ENCODE measurements around the gene KRTAP12-2. TPM values are rescaled to one million over a fixed set of nuclear protein-coding genes. Genes with fewer than 3 reads are reported as not detected.
"Not testable (repeated sequence)": the region's sequence is repeated elsewhere in the genome, so short reads cannot be mapped to it uniquely, and the experiment has no call there.

The KRTAP12-2 gene
- polyA plus RNA-seq, 2 donors, result not detected

DNA sequence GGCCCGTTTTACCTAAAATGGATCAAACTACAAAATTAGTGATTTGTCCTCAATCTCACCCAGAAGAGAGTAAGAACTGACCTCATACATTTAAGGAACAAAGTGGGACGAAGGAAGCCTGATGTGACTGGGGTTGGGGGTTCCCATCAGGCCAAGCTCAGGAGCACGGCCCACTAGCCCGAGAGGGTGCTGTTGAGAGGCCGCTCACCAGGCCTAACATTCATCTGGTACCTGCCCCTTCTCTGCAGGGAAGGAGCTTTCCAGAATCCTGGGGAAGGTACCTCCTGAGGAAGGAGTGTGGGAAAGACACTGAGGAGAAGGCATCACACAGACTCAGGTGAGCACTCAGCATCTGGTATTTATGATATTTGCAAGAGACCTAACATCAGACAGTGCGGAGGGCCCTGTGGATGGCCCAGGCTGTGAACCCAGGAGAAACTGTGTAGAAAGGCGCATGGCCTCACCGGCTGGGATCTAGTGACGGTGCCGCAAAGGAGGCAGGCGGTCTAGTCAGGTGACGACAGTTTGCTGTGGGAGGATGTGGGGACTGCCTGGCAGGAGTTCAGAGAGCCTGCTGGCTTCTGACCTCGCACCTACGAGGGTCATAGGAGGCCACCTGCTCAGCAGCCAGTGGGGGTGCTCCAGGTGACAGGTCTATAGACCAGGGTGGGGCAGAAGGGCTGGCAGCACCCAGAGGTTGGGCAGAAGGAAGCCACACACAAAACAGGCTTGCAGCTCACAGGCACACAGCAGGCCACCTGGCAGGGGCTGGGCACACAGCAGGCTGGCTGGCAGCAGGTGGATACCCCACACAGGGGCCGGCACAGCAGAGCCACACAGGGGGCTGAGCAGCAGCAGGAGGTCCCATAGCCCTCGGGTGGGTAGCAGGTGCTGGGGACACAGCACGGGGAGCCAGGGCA, 12.8 kb downstream of the KRTAP12-2 start:
- WGBS, 2 donors, result 71 to 80% methylated on average over 17 of the region's 17 CpGs
- no peaks in the 10 kb centered on the region for H3K9me3 ChIP-seq (ENCODE audit: control insufficient read depth in 2 of 2, insufficient read depth in 1 of 2, low read depth in 1 of 2, low read length in 1 of 2)
- no peaks in the 10 kb centered on the region for H3K36me3 ChIP-seq (ENCODE audit: control insufficient read depth in 2 of 2, insufficient read depth in 2 of 2, low read length in 1 of 2)
- H3K4me3 ChIP-seq (ENCODE audit: low read depth in 1 of 2, low read length in 2 of 2), result no peak overlapping the region
- no peak overlapping the region for H3K27ac ChIP-seq (ENCODE audit: low read depth in 2 of 2, low read length in 1 of 2)
- H3K27me3 ChIP-seq (ENCODE audit: control insufficient read depth in 1 of 2, insufficient read depth in 2 of 2, low read length in 2 of 2), result no peaks in the 10 kb centered on the region
- peaks cover 0 to 6% of the 10 kb centered on the region in 2 donors for H3K4me1 ChIP-seq (ENCODE audit: control insufficient read depth in 2 of 2, insufficient read depth in 2 of 2, low read length in 1 of 2)

DNA sequence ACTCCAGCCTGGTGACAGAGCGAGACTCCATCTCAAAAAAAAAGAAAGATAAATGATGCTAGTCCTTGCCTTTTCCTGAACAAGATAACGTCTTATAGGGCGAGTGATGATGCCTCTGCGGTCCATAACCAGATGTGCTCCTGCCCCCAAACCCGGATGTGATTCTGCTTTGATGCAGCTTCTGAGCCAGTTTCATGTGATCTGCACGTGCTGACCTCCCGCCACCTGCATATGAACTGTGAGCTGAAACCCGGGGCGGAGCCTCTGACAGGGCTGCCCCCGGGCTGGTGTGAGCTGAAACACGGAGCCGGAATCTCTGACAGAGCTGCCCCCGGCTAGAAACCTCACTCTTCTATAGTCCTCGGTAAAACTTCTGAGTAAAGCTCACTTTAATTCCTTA, 13.6 kb downstream of the KRTAP12-2 start:
- Histone ChIP-seq H3K4me1 (ENCODE audit: control insufficient read depth in 2 of 2, insufficient read depth in 2 of 2, low read length in 1 of 2) (peaks cover 0 to 6% of the 10 kb centered on the region in 2 donors), H3K27me3 (ENCODE audit: control insufficient read depth in 1 of 2, insufficient read depth in 2 of 2, low read length in 2 of 2) (no peaks in the 10 kb centered on the region), H3K4me3 (ENCODE audit: low read depth in 1 of 2, low read length in 2 of 2) (no peak overlapping the region), H3K9me3 (ENCODE audit: control insufficient read depth in 2 of 2, insufficient read depth in 1 of 2, low read depth in 1 of 2, low read length in 1 of 2) (no peaks in the 10 kb centered on the region), H3K36me3 (ENCODE audit: control insufficient read depth in 2 of 2, insufficient read depth in 2 of 2, low read length in 1 of 2) (no peaks in the 10 kb centered on the region), H3K27ac (ENCODE audit: low read depth in 2 of 2, low read length in 1 of 2) (no peak overlapping the region)
- WGBS, 2 donors, result 65 to 69% methylated on average over 14 of the region's 14 CpGs

DNA sequence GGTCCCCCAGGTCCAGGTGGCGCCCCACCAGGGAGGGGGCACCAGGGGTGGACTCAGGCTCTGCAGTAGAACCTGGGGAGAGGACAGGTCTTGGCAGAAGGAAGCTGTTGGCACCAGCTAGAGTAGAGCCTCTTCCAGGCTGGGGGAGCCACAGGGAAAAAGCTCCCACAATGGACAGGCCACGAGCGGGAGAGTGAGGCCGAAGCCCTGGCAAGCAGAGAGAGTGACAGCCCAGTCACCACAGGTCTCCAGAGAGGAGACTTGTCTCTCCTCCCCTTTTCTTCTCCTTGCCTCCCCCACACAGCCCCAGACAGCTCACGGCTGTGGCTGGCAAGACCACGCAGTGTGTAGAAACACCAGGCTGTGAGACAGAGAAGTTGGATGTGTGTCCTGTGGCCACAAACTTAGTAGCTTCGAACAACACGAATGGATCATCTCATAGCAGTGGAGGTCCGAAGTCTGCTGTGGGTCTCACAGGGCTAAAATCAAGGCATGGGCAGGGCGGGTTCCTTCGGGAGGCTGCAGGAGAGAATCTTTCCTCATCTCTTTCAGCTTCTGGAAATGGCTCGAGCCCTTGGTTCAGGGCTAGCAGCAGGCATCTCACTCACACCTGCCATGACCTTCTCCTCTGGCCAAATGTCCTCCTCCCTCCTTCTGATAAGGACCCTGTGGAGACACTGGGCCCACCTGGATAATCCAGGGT, 15.6 kb downstream of the KRTAP12-2 start:
- no peaks in the 10 kb centered on the region for H3K27me3 ChIP-seq (ENCODE audit: control insufficient read depth in 1 of 2, insufficient read depth in 2 of 2, low read length in 2 of 2)
- no peaks in the 10 kb centered on the region for H3K4me1 ChIP-seq (ENCODE audit: control insufficient read depth in 2 of 2, insufficient read depth in 2 of 2, low read length in 1 of 2)
- WGBS, 2 donors, result 83 to 92% methylated on average over 12 of the region's 12 CpGs
- no peaks in the 10 kb centered on the region for H3K36me3 ChIP-seq (ENCODE audit: control insufficient read depth in 2 of 2, insufficient read depth in 2 of 2, low read length in 1 of 2)
- no peaks in the 10 kb centered on the region for H3K9me3 ChIP-seq (ENCODE audit: control insufficient read depth in 2 of 2, insufficient read depth in 1 of 2, low read depth in 1 of 2, low read length in 1 of 2)
- H3K27ac ChIP-seq (ENCODE audit: low read depth in 2 of 2, low read length in 1 of 2), result no peak overlapping the region
- H3K4me3 ChIP-seq (ENCODE audit: low read depth in 1 of 2, low read length in 2 of 2), result no peak overlapping the region

DNA sequence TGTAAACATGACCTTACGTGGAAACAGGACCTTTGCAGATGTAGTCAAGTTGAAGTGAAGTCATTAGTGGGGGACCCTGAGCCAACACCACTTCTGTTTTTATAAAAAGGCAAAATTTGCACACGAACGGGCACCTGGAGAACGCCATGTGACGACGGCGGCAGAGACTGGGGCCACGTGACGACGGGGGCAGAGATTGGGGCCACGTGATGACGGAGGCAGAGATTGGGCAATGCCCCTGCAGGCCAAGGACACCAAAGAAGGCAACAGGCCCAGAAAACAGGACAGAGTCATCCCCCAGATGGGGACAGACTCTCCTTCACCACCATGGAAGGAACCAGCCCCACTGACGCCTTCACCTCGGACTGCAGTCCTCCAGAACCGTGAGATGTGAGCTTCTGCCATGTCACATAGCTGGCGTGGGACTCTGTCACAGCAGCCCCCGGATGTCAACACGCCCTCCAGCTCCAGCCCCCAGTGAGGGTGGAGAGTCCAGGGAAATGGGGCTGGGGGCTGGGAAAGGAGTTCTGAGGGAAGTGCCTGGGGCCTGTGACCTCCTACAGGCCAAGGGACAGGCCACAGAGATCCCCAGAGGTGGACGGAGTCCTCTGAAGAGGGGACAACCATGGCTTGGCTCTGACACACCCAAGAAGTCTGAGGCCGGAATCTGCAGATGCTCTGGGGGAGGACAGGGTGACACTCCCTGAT, 16.3 kb downstream of the KRTAP12-2 start:
- no peak overlapping the region for H3K4me3 ChIP-seq (ENCODE audit: low read depth in 1 of 2, low read length in 2 of 2)
- H3K27ac ChIP-seq (ENCODE audit: low read depth in 2 of 2, low read length in 1 of 2), result no peak overlapping the region
- 89 to 90% methylated on average over 20 of the region's 20 CpGs for WGBS, 2 donors
- no peaks in the 10 kb centered on the region for H3K9me3 ChIP-seq (ENCODE audit: control insufficient read depth in 2 of 2, insufficient read depth in 1 of 2, low read depth in 1 of 2, low read length in 1 of 2)
- H3K4me1 ChIP-seq (ENCODE audit: control insufficient read depth in 2 of 2, insufficient read depth in 2 of 2, low read length in 1 of 2), result no peaks in the 10 kb centered on the region
- H3K27me3 ChIP-seq (ENCODE audit: control insufficient read depth in 1 of 2, insufficient read depth in 2 of 2, low read length in 2 of 2), result no peaks in the 10 kb centered on the region
- H3K36me3 ChIP-seq (ENCODE audit: control insufficient read depth in 2 of 2, insufficient read depth in 2 of 2, low read length in 1 of 2), result no peaks in the 10 kb centered on the region

DNA sequence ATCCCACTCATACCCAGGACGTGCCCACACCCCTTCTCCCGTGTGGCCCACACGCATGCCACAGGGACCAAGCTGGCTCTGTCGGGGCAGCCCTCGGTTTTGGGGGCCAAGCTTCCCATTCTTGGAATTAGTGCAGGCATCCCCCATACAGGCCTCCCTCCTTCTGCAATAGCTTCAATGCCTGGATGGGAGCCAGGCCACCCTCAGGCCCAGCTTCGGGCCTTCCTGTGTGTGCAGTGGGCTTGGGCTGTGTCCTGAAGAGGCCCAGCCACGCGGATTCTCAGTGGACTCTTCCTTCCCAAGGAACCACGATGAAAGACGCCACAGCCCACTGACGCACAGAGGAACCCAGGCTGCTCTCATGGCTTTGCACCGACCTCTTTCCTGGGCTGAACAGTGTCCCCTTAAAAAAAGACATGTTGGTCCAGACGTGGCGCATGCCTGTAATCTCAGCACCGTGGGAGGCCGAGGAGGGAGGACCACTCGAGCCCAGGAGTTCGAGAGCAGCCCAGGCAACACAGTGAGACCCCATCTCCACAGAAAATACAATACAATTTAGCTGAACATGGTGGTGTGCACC, 17.1 kb downstream of the KRTAP12-2 start:
- Histone ChIP-seq H3K4me3 (ENCODE audit: low read depth in 1 of 2, low read length in 2 of 2) (no peak overlapping the region), H3K4me1 (ENCODE audit: control insufficient read depth in 2 of 2, insufficient read depth in 2 of 2, low read length in 1 of 2) (no peaks in the 10 kb centered on the region), H3K27me3 (ENCODE audit: control insufficient read depth in 1 of 2, insufficient read depth in 2 of 2, low read length in 2 of 2) (no peaks in the 10 kb centered on the region), H3K9me3 (ENCODE audit: control insufficient read depth in 2 of 2, insufficient read depth in 1 of 2, low read depth in 1 of 2, low read length in 1 of 2) (no peaks in the 10 kb centered on the region), H3K36me3 (ENCODE audit: control insufficient read depth in 2 of 2, insufficient read depth in 2 of 2, low read length in 1 of 2) (no peaks in the 10 kb centered on the region), H3K27ac (ENCODE audit: low read depth in 2 of 2, low read length in 1 of 2) (no peak overlapping the region)
- 88 to 89% methylated on average over 18 of the region's 18 CpGs for WGBS, 2 donors

DNA sequence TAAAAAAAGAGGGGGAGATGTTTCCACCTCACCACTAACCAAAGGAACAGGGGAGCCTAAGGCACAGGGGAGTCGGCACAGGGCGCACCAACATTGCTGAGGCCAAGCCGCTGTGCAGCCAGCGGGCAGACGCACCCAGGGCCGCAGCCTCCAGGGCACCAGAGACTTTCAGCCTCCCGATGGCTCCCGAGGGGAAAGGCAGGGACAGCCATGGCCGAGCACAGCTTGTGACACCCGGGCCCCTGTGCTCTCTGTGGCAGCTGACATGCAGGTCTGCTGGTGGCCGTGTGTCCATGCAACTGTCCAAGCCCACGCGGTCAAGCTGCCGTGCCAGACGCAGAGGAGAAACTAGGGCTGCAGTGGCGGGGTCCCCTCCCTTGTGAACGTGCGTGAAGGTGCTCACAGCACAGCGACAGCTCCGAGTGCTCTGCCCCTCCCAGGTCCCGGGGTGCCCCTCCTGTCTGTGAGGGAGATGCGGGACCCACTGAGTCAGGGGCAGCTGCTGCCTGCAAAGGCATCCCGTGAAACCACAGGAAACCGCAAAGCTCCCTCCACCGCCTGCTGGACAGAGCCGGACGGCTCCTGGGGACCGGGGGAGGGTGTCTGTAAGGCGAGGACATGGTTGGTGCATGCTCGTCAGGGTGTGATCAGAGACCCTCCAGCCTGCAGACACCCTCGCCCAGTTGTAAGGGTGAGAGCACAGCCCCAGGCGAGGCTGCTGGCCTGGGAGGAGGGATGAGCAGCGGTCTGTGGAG, 18.0 kb downstream of the KRTAP12-2 start:
- H3K36me3 ChIP-seq (ENCODE audit: control insufficient read depth in 2 of 2, insufficient read depth in 2 of 2, low read length in 1 of 2), result no peaks in the 10 kb centered on the region
- peaks cover 0 to 4% of the 10 kb centered on the region in 2 donors for H3K9me3 ChIP-seq (ENCODE audit: control insufficient read depth in 2 of 2, insufficient read depth in 1 of 2, low read depth in 1 of 2, low read length in 1 of 2)
- no peaks in the 10 kb centered on the region for H3K4me1 ChIP-seq (ENCODE audit: control insufficient read depth in 2 of 2, insufficient read depth in 2 of 2, low read length in 1 of 2)
- no peaks in the 10 kb centered on the region for H3K27me3 ChIP-seq (ENCODE audit: control insufficient read depth in 1 of 2, insufficient read depth in 2 of 2, low read length in 2 of 2)
- H3K27ac ChIP-seq (ENCODE audit: low read depth in 2 of 2, low read length in 1 of 2), result no peak overlapping the region
- no peak overlapping the region for H3K4me3 ChIP-seq (ENCODE audit: low read depth in 1 of 2, low read length in 2 of 2)
- 76 to 81% methylated on average over 32 to 33 of the region's 33 CpGs for WGBS, 2 donors

DNA sequence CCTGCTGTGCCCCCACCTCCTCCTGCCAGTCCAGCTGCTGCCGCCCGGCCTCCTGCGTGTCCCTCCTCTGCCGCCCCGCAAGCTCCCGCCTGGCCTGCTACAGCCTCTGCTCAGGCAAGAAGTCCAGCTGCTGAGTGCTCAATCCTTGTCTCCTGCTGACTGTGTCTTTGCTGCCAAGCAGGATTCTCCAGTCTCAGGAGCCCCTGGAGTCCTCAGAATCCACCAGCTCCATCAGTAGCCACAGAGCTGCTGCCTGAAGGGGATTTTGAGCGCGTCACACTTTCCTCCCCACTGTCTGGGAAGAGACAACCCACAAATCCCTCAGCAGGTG, 19.5 kb downstream of the KRTAP12-2 start:
- no peaks in the 10 kb centered on the region for H3K36me3 ChIP-seq (ENCODE audit: control insufficient read depth in 2 of 2, insufficient read depth in 2 of 2, low read length in 1 of 2)
- peaks cover 0 to 7% of the 10 kb centered on the region in 2 donors for H3K9me3 ChIP-seq (ENCODE audit: control insufficient read depth in 2 of 2, insufficient read depth in 1 of 2, low read depth in 1 of 2, low read length in 1 of 2)
- no peaks in the 10 kb centered on the region for H3K27me3 ChIP-seq (ENCODE audit: control insufficient read depth in 1 of 2, insufficient read depth in 2 of 2, low read length in 2 of 2)
- WGBS, 2 donors, result 51 to 58% methylated on average over 8 of the region's 8 CpGs
- H3K4me1 ChIP-seq (ENCODE audit: control insufficient read depth in 2 of 2, insufficient read depth in 2 of 2, low read length in 1 of 2), result no peaks in the 10 kb centered on the region
- no peak overlapping the region for H3K4me3 ChIP-seq (ENCODE audit: low read depth in 1 of 2, low read length in 2 of 2)
- no peak overlapping the region for H3K27ac ChIP-seq (ENCODE audit: low read depth in 2 of 2, low read length in 1 of 2)

DNA sequence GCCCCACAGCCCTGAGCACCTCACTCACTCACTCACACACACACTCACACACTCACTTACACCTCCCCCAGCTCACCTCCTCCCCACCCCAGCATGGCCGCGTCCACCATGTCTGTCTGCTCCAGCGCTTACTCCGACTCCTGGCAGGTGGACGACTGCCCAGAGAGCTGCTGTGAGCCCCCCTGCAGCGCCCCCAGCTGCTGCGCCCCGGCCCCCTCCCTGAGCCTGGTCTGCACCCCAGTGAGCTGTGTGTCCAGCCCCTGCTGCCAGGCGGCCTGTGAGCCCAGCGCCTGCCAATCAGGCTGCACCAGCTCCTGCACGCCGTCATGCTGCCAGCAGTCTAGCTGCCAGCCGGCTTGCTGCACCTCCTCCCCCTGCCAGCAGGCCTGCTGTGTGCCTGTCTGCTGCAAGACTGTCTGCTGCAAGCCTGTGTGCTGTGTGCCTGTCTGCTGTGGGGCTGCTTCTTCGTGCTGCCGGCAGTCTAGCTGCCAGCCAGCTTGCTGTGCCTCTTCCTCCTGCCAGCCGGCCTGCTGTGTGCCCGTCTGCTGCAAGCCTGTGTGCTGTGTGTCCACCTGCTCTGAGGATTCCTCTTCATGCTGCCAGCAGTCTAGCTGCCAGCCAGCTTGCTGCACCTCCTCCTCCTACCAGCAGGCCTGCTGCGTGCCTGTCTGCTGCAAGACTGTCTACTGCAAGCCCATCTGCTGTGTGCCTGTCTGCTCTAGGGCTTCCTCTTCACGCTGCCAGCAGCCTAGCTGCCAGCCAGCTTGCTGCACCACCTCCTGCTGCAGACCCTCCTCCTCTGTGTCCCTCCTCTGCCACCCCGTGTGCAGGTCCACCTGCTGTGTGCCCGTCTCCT, 20.1 kb downstream of the KRTAP12-2 start, which contains the start of gene KRTAP10-11:
TSS of gene KRTAP10-11 (plus strand) at position 49 of the 856 bp plus-strand sequence. CDS start at position 94, 45 bp downstream.
- not testable (repeated sequence) for H3K9me3 ChIP-seq (ENCODE audit: control insufficient read depth in 2 of 2, insufficient read depth in 1 of 2, low read depth in 1 of 2, low read length in 1 of 2); H3K27ac ChIP-seq (ENCODE audit: low read depth in 2 of 2, low read length in 1 of 2); H3K4me1 ChIP-seq (ENCODE audit: control insufficient read depth in 2 of 2, insufficient read depth in 2 of 2, low read length in 1 of 2); H3K4me3 ChIP-seq (ENCODE audit: low read depth in 1 of 2, low read length in 2 of 2); H3K27me3 ChIP-seq (ENCODE audit: control insufficient read depth in 1 of 2, insufficient read depth in 2 of 2, low read length in 2 of 2); H3K36me3 ChIP-seq (ENCODE audit: control insufficient read depth in 2 of 2, insufficient read depth in 2 of 2, low read length in 1 of 2)
- 67 to 73% methylated on average over 21 of the region's 21 CpGs for WGBS, 2 donors

All from esophagus (tissue), 2 donors.